A673 (cell line): ENCODE results near the gene OBP2B. TPM values are rescaled to one million over a fixed set of nuclear protein-coding genes. Genes with fewer than 3 reads are reported as not detected.
"Not testable (repeated sequence)": the region's sequence is repeated elsewhere in the genome, so short reads cannot be mapped to it uniquely, and the experiment has no call there.

Source experiments
- BruUV-seq: library from RNA; stranded (reverse); fragments of 400-500 nt; replicated peaks from 2 replicates; lab custom pipeline; 2021; lab: Mats Ljungman, UMichigan
- CTCF ChIA-PET: fragments of 300-600 bp; sonication (Branson Sonifier 250); formaldehyde crosslinking; loops from one replicate; lab custom pipeline; 2022; ENCODE audit warnings: antibody characterized with exemption; lab: Charles Lee
- POLR2A ChIA-PET: fragments of 300-600 bp; sonication (Branson Sonifier 250); formaldehyde crosslinking; loops from one replicate; lab custom pipeline; 2022; ENCODE audit warnings: antibody characterized with exemption; ENCODE audit not compliant: low non-redundant PET; lab: Charles Lee
- DNase-seq: peaks from one replicate; pipeline ENCODE4 v3.0.0-alpha.2; 2015; ENCODE audit warnings: low spot score
- H3K27ac ChIP-seq: fragments of 200-600 bp; sonication (generic); 2 replicates; pipeline ENCODE4 v1.5.1; 2016; ENCODE audit warnings: mixed run types, low read depth, mild to moderate bottlenecking, mixed read lengths, antibody characterized with exemption, low read length; ENCODE audit not compliant: poor library complexity, severe bottlenecking
- H3K27me3 ChIP-seq: fragments of 200-600 bp; sonication (generic); replicated peaks from 2 replicates; pipeline ENCODE4 v1.6.1; 2017; ENCODE audit warnings: mixed run types, low read depth, mild to moderate bottlenecking, mixed read lengths, antibody characterized with exemption, low read length; ENCODE audit not compliant: insufficient read depth, poor library complexity
- H3K36me3 ChIP-seq: fragments of 200-600 bp; sonication (generic); 2 replicates; pipeline ENCODE4 v1.6.1; 2016; ENCODE audit warnings: mixed run types, mild to moderate bottlenecking, mixed read lengths, antibody characterized with exemption, low read length; ENCODE audit not compliant: insufficient read depth, poor library complexity, severe bottlenecking
- H3K4me1 ChIP-seq: fragments of 200-600 bp; sonication (generic); 2 replicates; pipeline ENCODE4 v1.6.1; 2017; ENCODE audit warnings: mixed run types, mild to moderate bottlenecking, mixed read lengths, antibody characterized with exemption, low read length; ENCODE audit not compliant: insufficient read depth, poor library complexity, severe bottlenecking
- H3K4me3 ChIP-seq: fragments of 200-600 bp; sonication (generic); 2 replicates; pipeline ENCODE4 v1.5.1; 2016; ENCODE audit warnings: low read depth, mixed run types, mild to moderate bottlenecking, mixed read lengths, low read length; ENCODE audit not compliant: poor library complexity, severe bottlenecking
- H3K9me3 ChIP-seq: fragments of 200-600 bp; sonication (generic); 2 replicates; pipeline ENCODE4 v1.6.1; 2016; ENCODE audit warnings: mixed run types, low read depth, mild to moderate bottlenecking, mixed read lengths, antibody characterized with exemption, low read length; ENCODE audit not compliant: poor library complexity, severe bottlenecking
- EZH2 ChIP-seq: fragments of 200-600 bp; sonication (generic); IDR thresholded peaks from 2 replicates; pipeline ENCODE4 v1.6.1; 2017; ENCODE audit warnings: borderline replicate concordance, low read depth, mild to moderate bottlenecking, mixed read lengths, antibody characterized with exemption, low read length; ENCODE audit not compliant: poor library complexity, severe bottlenecking
- intact Hi-C: fragments of 100-400 bp; cut with micrococcal nuclease; formaldehyde crosslinking; loops from one replicate; pipeline ENCODE4 v1.10.0; 2022; ENCODE audit not compliant: unreplicated experiment
- total RNA-seq: library from RNA; stranded (reverse); gene quantifications from 2 replicates; pipeline ENCODE4 v1.2.3, GENCODE V29; 2021
- TF ChIP-seq, protein P1 (sequence below): fragments of 300-800, 200-600 bp; sonication (generic); conservative IDR thresholded peaks from 2 replicates; pipeline ENCODE4 v1.5.1; 2017; ENCODE audit warnings: low read depth, mild to moderate bottlenecking, antibody characterized with exemption, low read length, moderate library complexity, mixed read lengths

The OBP2B gene
- total RNA-seq, 1 experiment from 2014 or later: not detected

DNA sequence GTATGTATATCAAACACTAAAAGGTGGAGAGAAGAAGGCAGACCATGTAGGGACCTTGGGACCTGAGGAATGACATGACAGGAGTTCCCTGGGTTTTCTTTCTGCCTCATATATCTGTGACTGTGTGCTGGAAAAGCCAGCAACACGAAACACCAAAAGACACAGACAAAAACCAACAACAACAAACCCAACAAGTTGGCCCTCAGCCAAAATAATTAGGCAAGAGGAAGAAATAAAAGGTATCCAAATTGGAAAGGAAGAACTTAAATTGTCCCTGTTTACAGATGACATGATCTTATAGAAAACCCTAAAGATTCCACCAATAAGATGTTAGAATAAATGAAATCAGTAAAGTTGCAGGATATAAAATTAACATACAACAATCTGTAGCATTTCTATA is 44.2 kb upstream of the OBP2B start:
- no peaks in the 10 kb centered on the region for H3K36me3 ChIP-seq
- H3K4me3 ChIP-seq: no peak overlapping the region
- POLR2A ChIA-PET: interaction anchor here (0.5 kb wide), 1 partner anchor 95 kb away, joined by 3 read pairs; the partner anchor contains the start of genes MED22 and RPL7A
- TF ChIP-seq, protein P1, sequence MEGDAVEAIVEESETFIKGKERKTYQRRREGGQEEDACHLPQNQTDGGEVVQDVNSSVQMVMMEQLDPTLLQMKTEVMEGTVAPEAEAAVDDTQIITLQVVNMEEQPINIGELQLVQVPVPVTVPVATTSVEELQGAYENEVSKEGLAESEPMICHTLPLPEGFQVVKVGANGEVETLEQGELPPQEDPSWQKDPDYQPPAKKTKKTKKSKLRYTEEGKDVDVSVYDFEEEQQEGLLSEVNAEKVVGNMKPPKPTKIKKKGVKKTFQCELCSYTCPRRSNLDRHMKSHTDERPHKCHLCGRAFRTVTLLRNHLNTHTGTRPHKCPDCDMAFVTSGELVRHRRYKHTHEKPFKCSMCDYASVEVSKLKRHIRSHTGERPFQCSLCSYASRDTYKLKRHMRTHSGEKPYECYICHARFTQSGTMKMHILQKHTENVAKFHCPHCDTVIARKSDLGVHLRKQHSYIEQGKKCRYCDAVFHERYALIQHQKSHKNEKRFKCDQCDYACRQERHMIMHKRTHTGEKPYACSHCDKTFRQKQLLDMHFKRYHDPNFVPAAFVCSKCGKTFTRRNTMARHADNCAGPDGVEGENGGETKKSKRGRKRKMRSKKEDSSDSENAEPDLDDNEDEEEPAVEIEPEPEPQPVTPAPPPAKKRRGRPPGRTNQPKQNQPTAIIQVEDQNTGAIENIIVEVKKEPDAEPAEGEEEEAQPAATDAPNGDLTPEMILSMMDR: no peak
- no peak for TF ChIP-seq EZH2
- no peak for DNase-seq
- no peak overlapping the region for H3K27ac ChIP-seq
- H3K9me3 ChIP-seq: no peaks in the 10 kb centered on the region
- H3K4me1 ChIP-seq: no peaks in the 10 kb centered on the region
- intact Hi-C loops: no loop called here
- CTCF ChIA-PET: no interaction called here
- H3K27me3 ChIP-seq: peaks cover 13% of the 10 kb centered on the region
- no TSS peak for BruUV-seq

DNA sequence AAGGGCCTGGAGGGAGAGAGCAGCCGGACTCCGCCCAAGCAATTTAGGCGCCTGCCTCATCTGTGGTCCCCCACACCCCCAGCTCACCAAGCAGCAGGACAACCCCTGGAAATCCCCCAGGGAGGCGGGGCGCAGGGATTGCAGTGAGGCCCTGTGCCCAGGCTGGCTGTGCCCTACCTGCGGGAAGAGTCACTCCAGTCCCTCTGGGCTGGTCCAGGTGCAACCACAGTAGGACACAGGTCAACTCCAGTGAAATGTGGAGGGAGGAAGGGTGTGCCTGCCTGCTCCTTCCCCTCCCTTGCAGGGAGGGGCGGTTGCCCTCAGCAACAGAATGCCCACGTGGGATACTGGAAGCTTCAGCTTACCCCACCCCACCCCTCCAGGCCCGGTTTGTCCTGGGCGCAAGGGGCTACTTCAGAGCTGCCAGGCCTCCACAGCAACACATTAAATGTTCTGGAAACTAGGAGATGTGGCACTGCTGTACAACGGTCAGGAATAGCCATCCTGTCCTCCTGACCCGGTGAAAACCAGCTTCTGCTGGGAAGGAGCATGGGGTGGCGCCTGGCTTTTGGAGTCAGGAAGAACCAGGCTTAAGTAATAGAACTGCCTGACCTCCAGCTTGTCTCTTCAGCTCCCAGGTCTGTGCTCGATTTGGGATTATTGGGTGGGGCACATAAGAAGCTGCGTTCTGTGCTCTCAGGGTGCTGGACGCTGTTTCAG is 43.4 kb upstream of the OBP2B start:
- no TSS peak for BruUV-seq
- Histone ChIP-seq H3K4me3 (no peak overlapping the region), H3K4me1 (no peaks in the 10 kb centered on the region), H3K9me3 (no peaks in the 10 kb centered on the region), H3K27me3 (peaks cover 13% of the 10 kb centered on the region), H3K36me3 (no peaks in the 10 kb centered on the region), H3K27ac (no peak overlapping the region)
- DNase-seq: no peak
- ChIA-PET POLR2A (interaction anchor here (0.5 kb wide), 1 partner anchor 95 kb away, joined by 3 read pairs; the partner anchor contains the start of genes MED22 and RPL7A), CTCF (no interaction called here)
- no peak for TF ChIP-seq EZH2
- TF ChIP-seq, protein P1: no peak
- intact Hi-C loops: no loop called here

DNA sequence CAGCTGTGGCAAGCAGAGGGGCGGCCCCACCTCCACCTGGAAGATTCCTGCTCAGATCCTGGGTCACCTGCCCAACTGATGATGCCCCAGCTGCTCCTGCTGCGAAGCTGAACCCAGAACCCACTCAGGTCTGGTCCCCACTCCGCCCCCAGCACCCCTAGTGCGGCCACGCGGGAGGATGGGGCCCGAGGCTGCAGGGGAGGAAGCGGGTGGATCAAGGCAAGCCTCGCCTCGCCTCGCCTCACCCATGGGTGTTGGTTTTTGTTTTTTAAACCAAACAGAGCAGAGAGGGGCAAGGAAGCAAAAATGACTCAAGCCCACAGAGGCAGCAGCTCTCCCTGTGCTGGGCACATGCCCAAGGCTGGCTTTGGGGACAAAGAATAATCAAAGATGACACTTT is 42.7 kb upstream of the OBP2B start:
- BruUV-seq: no TSS peak
- intact Hi-C loops: no loop called here

DNA sequence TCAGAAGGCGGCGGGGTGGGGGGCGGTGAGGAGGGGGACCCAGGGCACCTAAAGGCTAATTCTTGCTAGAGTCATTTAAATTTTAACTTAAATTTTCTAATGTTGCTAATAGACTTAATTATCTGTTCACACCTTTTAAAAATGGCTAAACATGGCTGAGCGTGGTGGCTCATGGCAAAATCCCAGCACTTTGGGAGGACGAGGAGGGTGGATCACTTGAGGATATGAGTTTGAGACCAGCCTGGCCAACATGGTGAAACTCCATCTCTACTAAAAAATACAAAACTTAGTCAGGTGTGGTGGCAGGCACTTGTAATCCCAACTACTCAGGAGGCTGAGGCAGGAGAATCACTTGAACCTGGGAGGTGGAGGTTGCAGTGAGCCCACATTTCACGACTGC is 42.2 kb upstream of the OBP2B start:
- CTCF ChIA-PET, intact Hi-C loops, H3K36me3 ChIP-seq, H3K4me3 ChIP-seq, H3K9me3 ChIP-seq, H3K4me1 ChIP-seq, POLR2A ChIA-PET, BruUV-seq, DNase-seq, H3K27ac ChIP-seq: not testable (repeated sequence)
- H3K27me3 ChIP-seq: peaks cover 13% of the 10 kb centered on the region

More for the DNA sequence above, 42.7 kb upstream of the OBP2B start:
- no peaks in the 10 kb centered on the region for H3K4me1 ChIP-seq
- H3K27me3 ChIP-seq: peaks cover 13% of the 10 kb centered on the region
- H3K9me3 ChIP-seq: no peaks in the 10 kb centered on the region
- CTCF ChIA-PET: no interaction called here
- H3K4me3 ChIP-seq: no peak overlapping the region
- TF ChIP-seq EZH2: no peak
- TF ChIP-seq, protein P1: no peak
- no peak overlapping the region for H3K27ac ChIP-seq
- POLR2A ChIA-PET: no interaction called here
- H3K36me3 ChIP-seq: no peaks in the 10 kb centered on the region
- DNase-seq: no peak
